Prostate gland (tissue), 2 donors: ENCODE measurements around the gene LEKR1. TPM values are rescaled to one million over a fixed set of nuclear protein-coding genes. Genes with fewer than 3 reads are reported as not detected.
A peak's percentile ranks its signal among the peaks of the same experiment; 100 is the strongest.

ENCODE experiments used
- DNase-seq: peaks from one replicate; pipeline ENCODE4 v3.0.0-alpha.2; 2019; ENCODE audit warnings: low spot score
- H3K27ac ChIP-seq, 2 donors: fragments of 200-600 bp; sonication (generic); 2 replicates each; pipeline ENCODE4 v1.5.1; 2017 to 2019
- H3K27me3 ChIP-seq: fragments of 200-600 bp; sonication (generic); replicated peaks from 2 replicates; pipeline ENCODE4 v1.5.1; 2019; ENCODE audit not compliant: insufficient read depth
- H3K36me3 ChIP-seq, 2 donors: fragments of 200-600 bp; sonication (generic); 1 replicate in 1 of 2; 2 replicates in 1 of 2; pipeline versions ENCODE4 v1.5.1 to v1.8.1; 2017 to 2019
- H3K4me1 ChIP-seq: fragments of 200-600 bp; sonication (generic); replicated peaks from 2 replicates; pipeline ENCODE4 v1.5.1; 2019
- H3K4me3 ChIP-seq, 2 donors: fragments of 200-600 bp; sonication (generic); 2 replicates each; pipeline ENCODE4 v1.5.1; 2017 to 2019
- H3K9me3 ChIP-seq: fragments of 200-600 bp; sonication (generic); 2 replicates; pipeline ENCODE4 v1.5.1; 2017
- POLR2A ChIP-seq: fragments of 450-650 bp; IDR thresholded peaks from one replicate; pipeline ENCODE4 v1.6.1; 2016; ENCODE audit warnings: antibody characterized with exemption, mild to moderate bottlenecking
- POLR2AphosphoS5 ChIP-seq: sonication (generic); formaldehyde crosslinking; IDR thresholded peaks from one replicate; pipeline ENCODE4 v1.6.1; 2017; ENCODE audit warnings: antibody characterized with exemption
- WGBS: methylation state at CpG from one replicate; pipeline ENCODE4 v1.1.5; 2018; 5-methylcytosine and 5-hydroxymethylcytosine counted together
- intact Hi-C: fragments of 100-400 bp; cut with DNase I; formaldehyde crosslinking; loops from one replicate; pipeline ENCODE4 v1.14.2; 2022
- total RNA-seq, 2 donors: library from RNA; depleted of rRNA; stranded (reverse); fragments of >200 nt; gene quantifications; one replicate each; pipeline ENCODE4 v1.1.0, GENCODE V29; 2016
- TF ChIP-seq, protein P1 (sequence below), 4 experiments: fragments of 200-600 bp in 2 of 4; fragments of 450-650 bp in 2 of 4; sonication (generic) in 2 of 4; IDR thresholded peaks; 1 replicate in 3 of 4; 2 replicates in 1 of 4; pipeline ENCODE4 v1.5.1; 2016 to 2019; ENCODE audit warnings: antibody characterized with exemption in 4 of 4, mild to moderate bottlenecking in 2 of 4, moderate library complexity in 2 of 4

LEKR1 gene
- total RNA-seq, 2 donors from 2014 or later, result 2.2 to 4.4 TPM

DNA sequence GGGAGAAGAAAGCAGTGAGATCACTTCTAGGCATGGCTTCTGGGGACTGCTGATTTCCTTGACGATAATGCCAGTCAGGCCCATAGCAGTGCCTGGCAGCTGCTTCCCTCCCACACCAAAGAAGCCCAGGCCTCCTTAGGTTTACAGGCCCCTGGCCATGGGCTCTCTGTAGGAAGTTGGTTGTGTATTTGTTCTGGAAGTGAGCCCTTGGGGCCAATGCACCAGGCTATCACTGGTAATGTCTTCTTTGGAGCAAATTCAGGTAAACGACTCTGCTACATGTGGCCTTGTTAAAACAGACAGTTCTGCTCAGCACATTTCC is 244.5 kb downstream of the LEKR1 start:
- H3K9me3 ChIP-seq, result no peaks in the 10 kb centered on the region
- peak; percentile 78 for DNase-seq
- WGBS, result 16% methylated on average over 2 of the region's 2 CpGs
- intact Hi-C loops, result no loop called here
- H3K4me1 ChIP-seq, result no peaks in the 10 kb centered on the region
- H3K4me3 ChIP-seq, result no peak overlapping the region
- no peaks in the 10 kb centered on the region for H3K27me3 ChIP-seq
- no peaks in the 10 kb centered on the region for H3K36me3 ChIP-seq
- peak overlapping the region; percentile 43 to 71 for H3K27ac ChIP-seq
- TF ChIP-seq POLR2AphosphoS5 (peak; percentile 74), POLR2A (no peak)
- TF ChIP-seq, protein P1, sequence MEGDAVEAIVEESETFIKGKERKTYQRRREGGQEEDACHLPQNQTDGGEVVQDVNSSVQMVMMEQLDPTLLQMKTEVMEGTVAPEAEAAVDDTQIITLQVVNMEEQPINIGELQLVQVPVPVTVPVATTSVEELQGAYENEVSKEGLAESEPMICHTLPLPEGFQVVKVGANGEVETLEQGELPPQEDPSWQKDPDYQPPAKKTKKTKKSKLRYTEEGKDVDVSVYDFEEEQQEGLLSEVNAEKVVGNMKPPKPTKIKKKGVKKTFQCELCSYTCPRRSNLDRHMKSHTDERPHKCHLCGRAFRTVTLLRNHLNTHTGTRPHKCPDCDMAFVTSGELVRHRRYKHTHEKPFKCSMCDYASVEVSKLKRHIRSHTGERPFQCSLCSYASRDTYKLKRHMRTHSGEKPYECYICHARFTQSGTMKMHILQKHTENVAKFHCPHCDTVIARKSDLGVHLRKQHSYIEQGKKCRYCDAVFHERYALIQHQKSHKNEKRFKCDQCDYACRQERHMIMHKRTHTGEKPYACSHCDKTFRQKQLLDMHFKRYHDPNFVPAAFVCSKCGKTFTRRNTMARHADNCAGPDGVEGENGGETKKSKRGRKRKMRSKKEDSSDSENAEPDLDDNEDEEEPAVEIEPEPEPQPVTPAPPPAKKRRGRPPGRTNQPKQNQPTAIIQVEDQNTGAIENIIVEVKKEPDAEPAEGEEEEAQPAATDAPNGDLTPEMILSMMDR (IDR thresholded peaks at IDR 0.05), result no peak

DNA sequence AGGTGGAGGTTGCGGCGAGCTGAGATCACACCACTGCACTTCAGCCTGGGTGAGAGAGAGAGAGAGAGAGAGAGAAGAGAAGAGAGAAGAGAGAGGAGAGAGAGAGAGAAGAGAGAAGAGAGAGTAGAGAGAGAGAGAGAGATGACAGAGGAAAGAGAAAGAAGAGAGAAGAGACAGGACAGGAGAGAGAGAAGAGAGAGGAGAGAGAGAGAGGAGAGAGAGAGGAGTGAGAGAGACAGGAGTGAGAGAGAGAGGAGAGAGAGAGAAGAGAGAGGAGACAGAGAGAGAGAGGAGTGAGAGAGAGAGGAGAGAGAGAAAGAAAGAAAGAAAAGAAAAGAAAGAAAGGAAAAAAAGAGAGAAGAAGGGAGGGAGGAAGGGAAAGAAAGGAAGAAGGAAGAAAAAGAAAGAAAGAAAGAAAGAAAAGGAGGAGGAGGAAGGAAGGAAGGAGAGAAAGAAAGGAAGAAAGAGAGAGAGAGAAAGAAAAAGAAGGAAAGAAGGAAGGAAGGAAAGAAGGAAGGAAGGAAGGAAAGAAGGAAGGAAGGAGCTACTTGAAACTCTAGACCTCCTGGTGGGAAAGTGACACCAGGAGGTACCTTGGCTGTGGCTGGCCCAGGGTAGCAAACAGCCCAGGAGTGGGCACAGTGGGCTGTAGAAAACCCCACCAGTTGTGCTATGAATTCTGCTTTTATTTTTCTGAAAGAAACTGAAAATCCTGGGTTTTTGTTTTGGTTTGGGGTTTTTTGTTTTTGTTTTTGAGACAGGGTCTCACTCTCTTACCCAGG is 245.8 kb downstream of the LEKR1 start:
- no peaks in the 10 kb centered on the region for H3K9me3 ChIP-seq
- WGBS, result 100% methylated on average over 2 of the region's 2 CpGs
- TF ChIP-seq POLR2A, result no peak
- intact Hi-C loops, result no loop called here
- no peak overlapping the region for H3K4me3 ChIP-seq
- no peaks in the 10 kb centered on the region for H3K4me1 ChIP-seq
- no peak for DNase-seq
- H3K27me3 ChIP-seq, result no peaks in the 10 kb centered on the region
- H3K27ac ChIP-seq, result peak overlapping the region; percentile 43 to 71
- no peaks in the 10 kb centered on the region for H3K36me3 ChIP-seq

DNA sequence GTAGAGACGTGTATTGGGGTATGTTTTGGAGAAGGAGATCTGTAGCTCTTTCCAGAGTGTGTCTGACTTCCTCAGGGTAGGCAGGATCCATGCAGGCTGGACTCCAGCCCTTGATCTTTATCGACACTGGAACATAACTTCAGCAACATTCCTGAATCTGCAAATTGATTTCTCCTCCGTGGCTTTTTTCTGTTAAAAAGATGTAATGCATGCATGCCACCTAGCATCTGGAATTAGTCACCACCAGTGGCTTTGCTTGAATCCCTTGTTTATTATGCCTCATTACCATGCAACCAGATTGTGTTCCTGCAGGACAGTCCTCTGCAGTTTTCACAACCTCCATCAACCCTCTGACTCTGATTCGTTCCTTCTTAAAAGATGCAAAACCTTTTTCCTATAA is 247.7 kb downstream of the LEKR1 start:
- H3K36me3 ChIP-seq, result no peaks in the 10 kb centered on the region
- no peaks in the 10 kb centered on the region for H3K9me3 ChIP-seq
- TF ChIP-seq, protein P1 (IDR thresholded peaks at IDR 0.05), result no peak
- no peaks in the 10 kb centered on the region for H3K4me1 ChIP-seq
- H3K4me3 ChIP-seq, result no peak overlapping the region
- H3K27ac ChIP-seq, result no peak overlapping the region
- 45% methylated on average over 4 of the region's 4 CpGs for WGBS
- no peak for DNase-seq
- H3K27me3 ChIP-seq, result no peaks in the 10 kb centered on the region
- intact Hi-C loops, result no loop called here

DNA sequence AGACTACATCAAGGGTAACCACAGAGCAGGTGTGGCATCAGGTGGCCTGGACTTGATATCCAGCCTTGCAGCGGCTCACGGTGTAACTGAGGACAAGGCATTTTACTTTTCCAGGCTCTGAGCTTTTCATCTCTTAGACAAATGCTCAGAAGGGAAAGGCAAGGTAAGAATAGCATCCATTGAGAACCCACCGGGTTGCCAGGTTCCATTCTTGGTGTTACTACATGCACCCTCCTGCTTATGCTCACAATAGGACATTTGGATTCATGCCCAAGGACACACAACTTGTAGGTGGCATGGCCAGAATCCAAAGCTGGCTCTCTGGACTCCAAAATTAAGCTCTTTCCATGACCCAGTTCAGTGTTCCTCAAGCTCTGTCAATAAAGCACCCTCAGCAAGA is 248.3 kb downstream of the LEKR1 start:
- no peak overlapping the region for H3K27ac ChIP-seq
- WGBS, result 95% methylated on average over 3 of the region's 3 CpGs
- H3K36me3 ChIP-seq, result no peaks in the 10 kb centered on the region
- TF ChIP-seq, protein P1 (IDR thresholded peaks at IDR 0.05), result no peak
- TF ChIP-seq POLR2A, result no peak
- no peak for TF ChIP-seq POLR2AphosphoS5
- intact Hi-C loops, result no loop called here
- DNase-seq, result no peak
- no peak overlapping the region for H3K4me3 ChIP-seq
- H3K27me3 ChIP-seq, result no peaks in the 10 kb centered on the region
- no peaks in the 10 kb centered on the region for H3K9me3 ChIP-seq
- H3K4me1 ChIP-seq, result no peaks in the 10 kb centered on the region

DNA sequence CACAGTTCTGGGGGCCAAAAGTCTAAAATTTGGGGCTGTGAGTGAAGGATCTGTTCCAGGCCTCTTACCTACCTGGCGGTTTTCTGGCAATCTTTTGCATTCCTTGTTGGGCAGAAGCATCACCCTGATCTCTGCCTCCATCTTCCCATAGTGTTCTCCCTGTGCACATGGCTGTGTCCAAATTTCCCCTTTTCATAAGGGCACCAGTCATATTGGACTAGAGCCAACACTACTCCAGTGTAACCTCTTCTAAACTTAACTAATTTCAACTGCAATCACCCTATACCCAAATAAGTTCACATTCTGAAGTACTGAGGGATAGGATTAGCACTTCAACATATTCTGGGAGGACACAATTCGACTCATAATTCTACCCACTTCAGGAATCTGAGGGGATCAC is 248.8 kb downstream of the LEKR1 start:
- TF ChIP-seq POLR2AphosphoS5, result no peak
- TF ChIP-seq POLR2A, result no peak
- TF ChIP-seq, protein P1 (IDR thresholded peaks at IDR 0.05), result no peak
- no peak overlapping the region for H3K4me3 ChIP-seq
- WGBS, result 93% methylated on average over 2 of the region's 2 CpGs
- intact Hi-C loops, result no loop called here
- DNase-seq, result no peak
- H3K9me3 ChIP-seq, result no peaks in the 10 kb centered on the region
- no peaks in the 10 kb centered on the region for H3K4me1 ChIP-seq
- H3K27me3 ChIP-seq, result no peaks in the 10 kb centered on the region
- no peaks in the 10 kb centered on the region for H3K36me3 ChIP-seq
- H3K27ac ChIP-seq, result no peak overlapping the region
